ENCODE results near the gene MRFAP1. TPM values are rescaled to one million over a fixed set of nuclear protein-coding genes. Genes with fewer than 3 reads are reported as not detected.

Gene MRFAP1
- total RNA-seq, 4 donors from 2014 or later: 155 to 331 (median 234) TPM

DNA sequence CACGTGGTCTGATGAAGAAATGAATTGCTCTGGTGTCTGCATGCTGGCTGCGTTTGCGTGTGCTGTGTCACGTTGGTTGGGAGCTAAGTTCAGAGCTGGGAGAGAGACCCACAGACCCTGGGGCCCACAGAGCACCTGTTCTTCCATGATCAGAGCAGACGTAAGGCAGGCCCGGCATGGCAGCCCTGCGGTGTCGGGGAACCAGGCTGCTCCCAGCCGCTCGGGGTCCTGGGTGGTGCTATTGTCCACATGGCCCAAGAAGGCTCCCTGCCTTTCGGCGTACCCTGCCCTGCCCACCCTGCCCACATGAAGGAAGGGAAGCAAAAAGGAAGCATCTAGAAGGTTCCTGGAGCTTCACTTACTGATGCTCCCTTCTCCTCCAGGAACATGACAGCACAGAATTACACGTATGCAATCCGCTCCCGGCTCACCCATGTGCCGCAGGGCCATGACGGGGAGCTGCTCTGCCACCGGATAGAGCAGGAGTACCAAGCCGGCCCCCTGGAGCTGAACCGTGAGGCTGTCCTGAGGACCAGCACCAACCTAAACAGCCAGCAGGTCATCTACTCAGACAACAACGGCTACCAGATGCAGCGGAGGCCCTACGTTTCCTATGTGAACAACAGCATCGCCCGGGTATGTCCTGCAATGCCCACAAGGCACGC, 30.9 kb upstream of the MRFAP1 start:
- Histone ChIP-seq H3K4me3 (no peak overlapping the region), H3K9me3 (peaks cover 0 to 9% (median 5%) of the 10 kb centered on the region in 4 donors), H3K27me3 (no peaks in the 10 kb centered on the region), H3K4me1 (no peaks in the 10 kb centered on the region), H3K36me3 (peaks cover 52 to 97% (median 91%) of the 10 kb centered on the region in 4 donors), H3K27ac (replicated peaks in 1 of 4) (no peak overlapping the region)
- intact Hi-C loops (cut with DNase I): no loop called here
- no peak for DNase-seq (ENCODE audit: extremely low spot score)
- 92% methylated on average over 16 of the region's 26 CpGs for WGBS
- TF ChIP-seq POLR2A (IDR thresholded peaks at IDR 0.05; ENCODE audit: low read depth) (no peak), CTCF (IDR thresholded peaks at IDR 0.05) (no peak), POLR2AphosphoS5 (IDR thresholded peaks at IDR 0.05) (no peak), EP300 (IDR thresholded peaks at IDR 0.05) (no peak)

DNA sequence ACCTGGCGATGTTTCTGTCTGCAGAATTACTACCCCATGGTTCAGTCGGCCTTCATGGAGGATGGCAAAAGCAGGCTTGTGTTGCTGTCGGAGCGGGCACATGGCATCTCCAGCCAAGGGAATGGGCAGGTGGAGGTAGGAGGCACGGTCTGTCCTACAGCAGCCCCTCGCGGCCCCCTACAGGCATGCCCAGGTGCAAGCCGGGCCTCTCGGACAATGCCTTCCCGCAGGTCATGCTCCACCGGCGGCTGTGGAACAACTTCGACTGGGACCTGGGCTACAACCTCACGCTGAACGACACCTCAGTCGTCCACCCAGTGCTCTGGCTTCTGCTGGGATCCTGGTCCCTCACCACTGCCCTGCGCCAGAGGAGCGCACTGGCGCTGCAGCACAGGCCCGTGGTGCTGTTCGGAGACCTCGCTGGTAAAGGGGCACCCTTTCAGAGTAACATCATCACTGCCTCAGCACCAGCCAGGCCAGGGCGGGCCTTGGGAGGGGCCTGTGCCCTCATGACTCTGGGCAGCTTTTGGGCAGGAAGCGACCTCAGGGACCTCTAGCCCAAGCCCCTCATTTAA, 29.5 kb upstream of the MRFAP1 start:
- Histone ChIP-seq H3K36me3 (peaks cover 50 to 97% (median 91%) of the 10 kb centered on the region in 4 donors), H3K4me3 (no peak overlapping the region), H3K27me3 (no peaks in the 10 kb centered on the region), H3K4me1 (no peaks in the 10 kb centered on the region), H3K9me3 (no peaks in the 10 kb centered on the region), H3K27ac (replicated peaks in 1 of 4) (no peak overlapping the region)
- intact Hi-C loops (cut with DNase I): no loop called here
- TF ChIP-seq EP300 (IDR thresholded peaks at IDR 0.05) (no peak), CTCF (IDR thresholded peaks at IDR 0.05) (no peak), POLR2A (IDR thresholded peaks at IDR 0.05; ENCODE audit: low read depth) (no peak)
- WGBS: 98% methylated on average over 8 of the region's 24 CpGs
- no peak for DNase-seq (ENCODE audit: extremely low spot score)

DNA sequence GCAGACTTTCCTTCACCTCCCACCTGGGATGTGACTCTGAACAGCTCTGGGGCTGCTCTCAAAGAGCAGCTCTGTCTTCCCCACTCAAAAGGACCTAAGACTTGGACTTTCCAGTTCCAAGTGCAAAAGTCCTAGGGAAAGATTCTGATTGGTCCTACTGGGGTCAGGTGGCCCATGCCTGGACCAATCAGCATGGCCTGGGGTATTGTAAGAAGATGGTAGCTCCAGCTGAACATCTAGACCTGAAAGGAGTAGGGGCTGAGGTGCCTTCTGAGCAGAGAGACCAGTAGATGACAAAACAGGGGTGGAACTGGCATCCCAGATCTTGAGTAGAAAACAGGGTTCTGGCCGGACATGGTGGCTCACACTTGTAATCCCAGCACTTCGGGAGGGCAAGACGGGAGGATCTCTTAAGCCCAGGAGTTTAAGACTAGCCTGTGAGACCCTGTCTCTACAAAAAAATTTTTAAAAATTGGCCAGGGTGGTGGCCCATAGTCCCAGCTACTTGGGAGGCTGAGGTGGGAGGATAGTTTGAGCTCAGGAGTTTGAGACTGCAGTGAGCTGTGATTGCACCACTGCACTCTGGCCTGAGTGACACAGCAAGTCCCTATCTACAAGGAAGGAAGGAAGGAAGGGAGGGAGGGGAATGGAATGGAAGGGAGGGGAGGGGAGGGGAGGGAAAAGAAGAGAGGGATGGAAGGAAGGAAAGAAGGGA, 27.4 kb upstream of the MRFAP1 start:
- Histone ChIP-seq H3K27ac (replicated peaks in 1 of 4) (no peak overlapping the region), H3K4me3 (no peak overlapping the region), H3K4me1 (no peaks in the 10 kb centered on the region), H3K36me3 (peaks cover 50 to 97% (median 91%) of the 10 kb centered on the region in 4 donors), H3K9me3 (no peaks in the 10 kb centered on the region), H3K27me3 (no peaks in the 10 kb centered on the region)
- no peak for DNase-seq (ENCODE audit: extremely low spot score)
- no peak for TF ChIP-seq EP300 (IDR thresholded peaks at IDR 0.05)
- TF ChIP-seq CTCF (IDR thresholded peaks at IDR 0.05): no peak
- no peak for TF ChIP-seq POLR2A (IDR thresholded peaks at IDR 0.05; ENCODE audit: low read depth)
- TF ChIP-seq POLR2AphosphoS5 (IDR thresholded peaks at IDR 0.05): no peak
- intact Hi-C loops (cut with DNase I): no loop called here
- WGBS: 100% methylated on average over 3 of the region's 3 CpGs

DNA sequence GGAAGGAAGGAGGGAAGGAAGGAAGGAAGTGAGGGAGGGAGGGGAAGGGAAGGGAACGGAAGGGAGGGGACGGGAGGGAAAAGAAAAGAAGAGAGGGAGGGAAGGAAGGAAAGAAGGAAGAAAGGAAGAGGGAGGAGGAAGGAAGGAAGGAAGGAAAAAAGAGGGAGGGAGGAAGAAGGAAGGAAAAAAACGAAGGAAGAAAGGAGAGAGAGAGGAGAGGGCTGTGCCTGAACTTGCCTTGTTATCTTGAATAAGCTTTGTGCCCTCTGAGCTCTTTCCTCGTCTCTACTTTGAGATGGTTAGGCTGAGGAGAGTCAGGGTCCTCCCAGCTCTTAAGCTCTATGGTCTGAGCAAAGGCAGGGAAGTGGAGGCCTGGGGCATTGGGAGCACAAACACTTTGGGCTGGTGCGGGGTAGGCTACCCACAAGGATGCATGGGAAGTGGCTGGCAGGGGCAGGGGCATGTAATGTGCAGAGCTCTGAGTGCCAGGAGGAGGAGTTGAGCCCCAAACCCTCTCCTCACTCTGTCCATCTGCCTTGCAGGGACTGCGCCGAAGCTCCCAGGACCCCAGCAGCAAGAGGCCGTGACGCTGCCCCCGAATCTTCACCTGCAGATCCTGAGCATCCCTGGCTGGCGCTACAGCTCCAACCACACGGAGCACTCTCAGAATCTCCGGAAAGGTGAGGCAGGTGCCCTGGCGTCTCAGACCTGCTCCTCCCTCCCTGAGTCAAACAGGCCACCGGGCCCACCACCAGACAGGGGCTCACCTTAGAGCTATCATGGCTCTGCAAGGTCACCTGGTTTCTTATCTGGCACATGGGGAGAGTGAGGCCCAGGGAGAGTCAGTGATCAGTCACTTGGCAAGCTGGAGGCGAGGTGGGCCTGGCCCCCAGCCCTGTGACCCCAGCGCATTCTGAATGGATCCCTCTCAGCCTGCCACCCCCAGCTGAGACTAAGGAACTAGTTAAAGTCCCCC, 26.5 kb upstream of the MRFAP1 start:
- TF ChIP-seq POLR2A (IDR thresholded peaks at IDR 0.05; ENCODE audit: low read depth) (no peak), POLR2AphosphoS5 (IDR thresholded peaks at IDR 0.05) (no peak), EP300 (IDR thresholded peaks at IDR 0.05) (no peak)
- Histone ChIP-seq H3K27ac (replicated peaks in 1 of 4) (no peak overlapping the region), H3K4me3 (no peak overlapping the region), H3K27me3 (no peaks in the 10 kb centered on the region), H3K36me3 (peaks cover 54 to 97% (median 91%) of the 10 kb centered on the region in 4 donors), H3K9me3 (no peaks in the 10 kb centered on the region), H3K4me1 (no peaks in the 10 kb centered on the region)
- no peak for DNase-seq (ENCODE audit: extremely low spot score)
- WGBS: 82% methylated on average over 7 of the region's 17 CpGs
- intact Hi-C loops (cut with DNase I): no loop called here
